ENCODE results near the gene LRRC32. TPM values are rescaled to one million over a fixed set of nuclear protein-coding genes. Genes with fewer than 3 reads are reported as not detected.

LRRC32 gene
- total RNA-seq, 1 experiment from 2014 or later, result not detected

DNA sequence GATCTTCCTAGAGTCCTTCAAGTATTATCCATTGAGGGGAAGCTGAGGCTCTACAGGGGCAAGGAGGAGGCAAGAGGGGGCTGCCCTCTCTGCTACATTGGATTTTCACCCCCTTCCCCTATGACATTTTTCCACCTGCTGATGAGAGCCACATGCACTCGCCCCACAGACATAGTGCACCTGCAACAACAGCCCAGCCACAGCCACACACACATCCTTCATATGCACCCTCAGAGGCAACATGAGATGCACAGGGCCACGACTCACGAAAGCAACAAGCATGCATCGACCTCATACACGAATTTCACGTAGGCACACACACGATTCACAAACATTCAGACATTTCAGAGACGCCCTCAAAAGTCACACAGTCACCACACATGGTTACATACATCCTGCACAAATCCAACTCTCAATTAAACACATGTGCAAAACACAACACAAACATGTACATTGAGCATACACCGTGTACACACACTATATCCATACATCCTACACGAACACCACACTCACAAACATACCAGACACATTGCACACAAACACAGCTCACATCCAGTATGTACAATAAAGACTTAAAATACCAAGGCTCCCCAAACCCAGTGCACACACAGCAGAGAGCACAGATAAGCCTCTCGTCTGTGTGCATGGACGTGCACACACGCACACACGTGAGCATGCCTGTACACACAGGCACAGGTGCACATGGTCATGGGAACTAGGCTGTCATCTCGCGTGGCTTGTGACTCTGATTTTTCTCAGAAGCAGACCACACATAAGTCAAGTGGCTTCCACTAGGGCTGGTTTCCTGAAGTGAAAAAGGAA is 6.3 kb upstream of the LRRC32 start:
- Histone ChIP-seq H3K27ac (ENCODE audit: low read length) (no peak overlapping the region), H2AFZ (ENCODE audit: low read length) (no peak overlapping the region), H4K20me1 (ENCODE audit: low read length) (no peaks in the 10 kb centered on the region), H3K79me2 (ENCODE audit: low read length) (no peaks in the 10 kb centered on the region), H3K4me3 (ENCODE audit: low read length) (no peak overlapping the region), H3K9me2 (replicated peaks; ENCODE audit: low read length) (no peaks in the 10 kb centered on the region), H3K4me1 (ENCODE audit: insufficient read depth, low read length) (no peaks in the 10 kb centered on the region), H3F3A (ENCODE audit: low read length, unreplicated experiment) (no peaks in the 10 kb centered on the region), H3K27me3 (ENCODE audit: low read length) (no peaks in the 10 kb centered on the region), H3K36me3 (ENCODE audit: low read depth, low read length) (no peaks in the 10 kb centered on the region), H3K4me2 (ENCODE audit: low read length) (no peak overlapping the region), H3K9me3 (ENCODE audit: low read length) (no peaks in the 10 kb centered on the region), H3K9ac (ENCODE audit: low read length) (no peak overlapping the region)
- intact Hi-C loops (cut with micrococcal nuclease), result no loop called here
- ChIA-PET CTCF (no interaction called here), POLR2A (ENCODE audit: unreplicated experiment) (no interaction called here)
- TF ChIP-seq, protein P1, sequence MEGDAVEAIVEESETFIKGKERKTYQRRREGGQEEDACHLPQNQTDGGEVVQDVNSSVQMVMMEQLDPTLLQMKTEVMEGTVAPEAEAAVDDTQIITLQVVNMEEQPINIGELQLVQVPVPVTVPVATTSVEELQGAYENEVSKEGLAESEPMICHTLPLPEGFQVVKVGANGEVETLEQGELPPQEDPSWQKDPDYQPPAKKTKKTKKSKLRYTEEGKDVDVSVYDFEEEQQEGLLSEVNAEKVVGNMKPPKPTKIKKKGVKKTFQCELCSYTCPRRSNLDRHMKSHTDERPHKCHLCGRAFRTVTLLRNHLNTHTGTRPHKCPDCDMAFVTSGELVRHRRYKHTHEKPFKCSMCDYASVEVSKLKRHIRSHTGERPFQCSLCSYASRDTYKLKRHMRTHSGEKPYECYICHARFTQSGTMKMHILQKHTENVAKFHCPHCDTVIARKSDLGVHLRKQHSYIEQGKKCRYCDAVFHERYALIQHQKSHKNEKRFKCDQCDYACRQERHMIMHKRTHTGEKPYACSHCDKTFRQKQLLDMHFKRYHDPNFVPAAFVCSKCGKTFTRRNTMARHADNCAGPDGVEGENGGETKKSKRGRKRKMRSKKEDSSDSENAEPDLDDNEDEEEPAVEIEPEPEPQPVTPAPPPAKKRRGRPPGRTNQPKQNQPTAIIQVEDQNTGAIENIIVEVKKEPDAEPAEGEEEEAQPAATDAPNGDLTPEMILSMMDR (conservative IDR thresholded peaks at IDR 0.05; ENCODE audit: low read depth, low read length), result no peak
- TF ChIP-seq EZH2 (IDR thresholded peaks at IDR 0.05; ENCODE audit: low read length, unreplicated experiment) (no peak), EZH2phosphoT487 (IDR thresholded peaks at IDR 0.05; ENCODE audit: borderline replicate concordance, low read length) (no peak)
- DNase-seq (no peak), ATAC-seq (no peak)
- BruUV-seq (replicated peaks), result no TSS peak

DNA sequence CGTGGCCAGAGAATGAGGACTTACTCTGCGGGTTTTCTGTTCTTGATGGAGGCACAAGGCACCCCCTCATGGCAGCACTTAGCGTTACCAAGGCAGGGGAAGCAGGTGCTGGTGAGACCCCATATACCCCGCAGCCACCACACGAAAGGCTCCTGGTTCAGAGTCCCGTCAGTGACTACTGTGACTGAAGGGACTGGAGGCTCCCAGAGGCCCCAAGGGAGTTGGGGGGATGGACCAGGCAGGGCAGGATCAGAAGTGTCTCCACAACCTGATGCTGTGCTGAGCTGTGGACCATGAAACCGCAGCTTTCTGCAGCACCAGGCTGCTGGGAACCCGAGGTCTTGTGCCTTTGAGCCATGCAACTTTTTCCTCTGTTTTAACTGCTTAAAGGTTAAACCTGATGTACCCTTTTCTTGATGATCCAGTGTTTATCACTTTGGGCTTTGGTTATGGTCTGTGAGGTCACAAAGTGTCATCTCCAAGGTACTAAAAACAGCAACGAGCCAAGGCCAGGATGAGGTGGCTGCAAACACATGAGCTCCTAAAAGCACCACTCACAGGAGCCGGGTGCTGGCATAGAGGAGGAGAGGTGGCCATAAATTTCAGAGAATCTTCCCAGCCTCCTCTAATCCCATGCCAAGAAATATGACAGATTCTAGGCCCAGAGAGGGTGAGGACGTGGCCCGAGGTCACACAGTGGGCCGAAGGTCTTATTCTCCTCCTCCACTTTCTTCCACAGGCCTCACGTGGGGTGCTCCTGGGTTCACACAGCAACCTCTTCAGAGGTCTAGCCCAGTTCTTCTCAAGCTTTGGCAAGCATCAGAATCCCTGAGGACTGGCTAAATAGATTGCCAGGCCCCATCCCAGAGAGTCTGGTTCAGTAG is 4.2 kb upstream of the LRRC32 start:
- Histone ChIP-seq H3K4me3 (ENCODE audit: low read length) (no peak overlapping the region), H3K9me2 (replicated peaks; ENCODE audit: low read length) (no peaks in the 10 kb centered on the region), H3K27ac (ENCODE audit: low read length) (no peak overlapping the region), H2AFZ (ENCODE audit: low read length) (no peak overlapping the region), H3K36me3 (ENCODE audit: low read depth, low read length) (no peaks in the 10 kb centered on the region), H3K9ac (ENCODE audit: low read length) (no peak overlapping the region), H4K20me1 (ENCODE audit: low read length) (no peaks in the 10 kb centered on the region), H3K79me2 (ENCODE audit: low read length) (no peaks in the 10 kb centered on the region), H3K27me3 (ENCODE audit: low read length) (peaks cover 9% of the 10 kb centered on the region), H3K4me2 (ENCODE audit: low read length) (no peak overlapping the region), H3K9me3 (ENCODE audit: low read length) (no peaks in the 10 kb centered on the region), H3K4me1 (ENCODE audit: insufficient read depth, low read length) (no peaks in the 10 kb centered on the region), H3F3A (ENCODE audit: low read length, unreplicated experiment) (no peaks in the 10 kb centered on the region)
- ATAC-seq (no peak), DNase-seq (no peak)
- ChIA-PET CTCF (interaction anchor here (0.6 kb wide), 1 partner anchor 243 kb away, joined by 7 read pairs; no protein-coding TSS in a partner anchor), POLR2A (ENCODE audit: unreplicated experiment) (no interaction called here)
- intact Hi-C loops (cut with micrococcal nuclease), result no loop called here
- BruUV-seq (replicated peaks), result no TSS peak
- TF ChIP-seq, protein P1 (conservative IDR thresholded peaks at IDR 0.05; ENCODE audit: low read depth, low read length), result no peak
- no peak for TF ChIP-seq EZH2 (IDR thresholded peaks at IDR 0.05; ENCODE audit: low read length, unreplicated experiment)
- TF ChIP-seq EZH2phosphoT487 (IDR thresholded peaks at IDR 0.05; ENCODE audit: borderline replicate concordance, low read length), result no peak

Measured in PC-3 (cell line).